ENCODE data around the gene THBS2.

DNA sequence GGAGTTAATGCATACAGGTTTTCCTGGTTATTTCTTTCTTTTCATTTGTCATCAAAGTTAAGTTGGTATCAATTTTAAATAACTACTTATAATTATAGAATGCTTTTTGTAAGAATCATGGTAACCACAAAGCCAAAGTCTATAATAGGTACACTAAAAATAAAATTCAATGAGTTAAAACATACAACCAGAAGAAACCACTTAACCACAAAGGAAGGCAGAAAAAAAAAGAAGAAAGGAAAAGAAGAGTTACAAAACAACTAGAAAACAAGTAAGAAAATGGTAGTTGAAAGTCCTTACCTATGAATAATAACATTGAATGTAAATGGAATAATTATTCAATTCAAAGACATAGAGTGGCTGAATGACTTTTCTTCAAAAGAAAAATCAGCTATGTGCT, 45.6 kb downstream of the THBS2 start:
- TF ChIP-seq EZH2 (IDR thresholded peaks at IDR 0.05; ENCODE audit: low read depth): no peak
- TF ChIP-seq, protein P1, sequence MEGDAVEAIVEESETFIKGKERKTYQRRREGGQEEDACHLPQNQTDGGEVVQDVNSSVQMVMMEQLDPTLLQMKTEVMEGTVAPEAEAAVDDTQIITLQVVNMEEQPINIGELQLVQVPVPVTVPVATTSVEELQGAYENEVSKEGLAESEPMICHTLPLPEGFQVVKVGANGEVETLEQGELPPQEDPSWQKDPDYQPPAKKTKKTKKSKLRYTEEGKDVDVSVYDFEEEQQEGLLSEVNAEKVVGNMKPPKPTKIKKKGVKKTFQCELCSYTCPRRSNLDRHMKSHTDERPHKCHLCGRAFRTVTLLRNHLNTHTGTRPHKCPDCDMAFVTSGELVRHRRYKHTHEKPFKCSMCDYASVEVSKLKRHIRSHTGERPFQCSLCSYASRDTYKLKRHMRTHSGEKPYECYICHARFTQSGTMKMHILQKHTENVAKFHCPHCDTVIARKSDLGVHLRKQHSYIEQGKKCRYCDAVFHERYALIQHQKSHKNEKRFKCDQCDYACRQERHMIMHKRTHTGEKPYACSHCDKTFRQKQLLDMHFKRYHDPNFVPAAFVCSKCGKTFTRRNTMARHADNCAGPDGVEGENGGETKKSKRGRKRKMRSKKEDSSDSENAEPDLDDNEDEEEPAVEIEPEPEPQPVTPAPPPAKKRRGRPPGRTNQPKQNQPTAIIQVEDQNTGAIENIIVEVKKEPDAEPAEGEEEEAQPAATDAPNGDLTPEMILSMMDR (conservative IDR thresholded peaks at IDR 0.05): no peak
